ENCODE results near the gene MSI2.

DNA sequence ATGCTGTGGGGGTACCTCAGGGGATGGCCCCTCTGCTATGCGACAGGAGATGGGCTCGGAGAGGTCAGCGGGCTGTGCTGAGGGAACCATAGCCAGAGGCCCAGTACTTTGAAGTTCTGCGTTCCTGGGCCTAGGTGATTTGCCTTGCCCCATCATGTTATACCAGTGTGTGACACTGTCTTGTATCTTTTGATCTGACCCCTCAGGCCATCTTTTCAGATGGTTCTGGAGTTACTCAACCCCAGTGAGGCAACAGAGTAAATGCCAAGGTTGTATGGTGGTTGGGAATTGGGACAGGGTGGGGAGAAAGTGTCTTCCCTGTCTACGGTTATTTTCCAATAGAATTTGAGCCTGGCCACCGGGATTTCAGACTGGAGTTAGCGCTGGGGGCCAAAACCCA is 8.5 kb downstream of the MSI2 start:
- no peak for TF ChIP-seq POLR2AphosphoS5 (IDR thresholded peaks at IDR 0.05; ENCODE audit: borderline replicate concordance, low read depth, low read length)
- no peak for TF ChIP-seq EZH2 (IDR thresholded peaks at IDR 0.05)
- TF ChIP-seq FOXP2 (optimal IDR thresholded peaks at IDR 0.05; ENCODE audit: control extremely low read depth, extremely low read length, insufficient read depth) = no peak

Measured in SK-N-MC (cell line).